ENCODE data around the gene KPNA3.
"Not testable (repeated sequence)": the region's sequence is repeated elsewhere in the genome, so short reads cannot be mapped to it uniquely, and the experiment has no call there.

The KPNA3 gene

GRCh38 chr13:49739498-49740187, 52.8 kb downstream of the KPNA3 start:
- no peak for DNase-seq

DNA sequence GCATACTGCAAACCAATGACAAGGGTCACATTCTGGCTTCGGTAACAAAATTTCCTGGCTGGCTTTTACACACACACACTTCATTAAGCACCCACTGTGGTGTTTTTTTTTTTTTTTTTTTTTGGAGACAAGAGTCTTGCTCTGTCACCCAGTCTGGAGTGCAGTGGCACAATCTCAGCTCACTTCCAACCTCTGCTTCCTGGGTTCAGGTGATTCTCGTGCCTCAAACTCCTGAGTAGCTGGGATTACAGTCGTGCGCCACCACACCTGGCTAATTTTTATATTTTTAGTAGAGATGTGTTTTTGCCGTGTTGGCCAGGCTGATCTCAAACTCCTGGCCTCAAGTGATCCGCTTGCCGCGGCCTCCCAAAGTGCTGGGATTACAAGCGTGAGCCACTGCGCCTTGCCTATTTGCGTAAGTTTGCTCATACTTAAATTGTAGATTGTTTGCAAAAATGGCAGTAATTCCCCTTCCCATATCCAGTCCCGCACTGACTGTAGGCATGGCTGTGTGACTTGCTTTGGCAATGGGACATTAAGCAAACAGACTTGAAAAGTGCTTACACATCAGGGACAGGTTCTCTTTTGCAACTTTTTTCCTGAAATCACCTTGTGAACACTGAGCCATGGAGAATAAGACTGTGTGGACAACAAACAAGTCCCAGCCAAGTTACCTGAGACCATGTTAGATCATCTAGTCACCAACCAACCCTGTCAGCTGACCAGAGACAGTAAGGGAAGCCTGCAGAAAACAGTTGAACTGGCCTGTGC, 59.1 kb downstream of the KPNA3 start:
- no peak for DNase-seq

DNA sequence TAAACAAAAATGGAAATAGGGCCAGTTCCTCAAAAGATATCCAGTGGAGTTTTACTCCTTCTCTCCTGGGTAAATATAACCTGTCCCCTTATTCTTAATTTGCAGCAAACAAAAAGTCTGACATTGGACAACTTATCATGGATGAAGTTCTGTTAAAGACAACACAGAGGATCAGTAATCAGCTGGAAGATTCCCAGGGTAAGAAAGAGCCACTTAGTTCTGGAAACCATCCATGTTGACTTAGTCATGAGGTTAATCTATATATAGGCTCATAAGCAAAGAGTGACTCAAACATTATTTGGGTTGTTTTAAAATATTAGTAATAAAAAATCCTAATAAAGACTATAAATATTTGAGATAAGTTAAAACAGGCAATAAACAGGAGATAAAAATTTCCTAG, 60.7 kb downstream of the KPNA3 start:
- DNase-seq = no peak

- no peak for DNase-seq
Measured at GRCh38 chr13:49716615-49717014, 75.9 kb downstream of the KPNA3 start.

- no peak for DNase-seq
Measured at GRCh38 chr13:49714757-49715156, 77.7 kb downstream of the KPNA3 start.

- no peak for DNase-seq
Measured at GRCh38 chr13:49711218-49711863, 81.1 kb downstream of the KPNA3 start.

DNA sequence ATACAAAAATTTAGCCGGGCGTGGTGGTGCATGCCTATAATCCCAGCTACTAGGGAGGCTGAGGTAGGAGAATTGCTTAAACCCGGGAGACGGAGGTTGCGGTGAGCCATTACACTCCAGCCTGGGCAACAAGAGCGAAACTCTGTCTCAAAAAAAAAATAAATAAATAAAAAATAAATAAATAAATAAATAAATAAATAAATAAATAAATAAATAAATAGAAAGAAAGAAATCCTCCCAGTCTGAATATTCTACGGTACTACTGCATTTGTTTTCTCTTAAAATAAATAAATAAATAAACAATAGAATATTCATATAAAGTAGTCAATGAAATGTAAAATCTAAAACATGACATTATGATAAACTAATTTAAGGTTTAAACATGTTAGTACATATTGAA, 88.2 kb downstream of the KPNA3 start:
- not testable (repeated sequence) for DNase-seq

- DNase-seq = no peak
Measured at GRCh38 chr13:49701491-49701890, 91.0 kb downstream of the KPNA3 start.

DNA sequence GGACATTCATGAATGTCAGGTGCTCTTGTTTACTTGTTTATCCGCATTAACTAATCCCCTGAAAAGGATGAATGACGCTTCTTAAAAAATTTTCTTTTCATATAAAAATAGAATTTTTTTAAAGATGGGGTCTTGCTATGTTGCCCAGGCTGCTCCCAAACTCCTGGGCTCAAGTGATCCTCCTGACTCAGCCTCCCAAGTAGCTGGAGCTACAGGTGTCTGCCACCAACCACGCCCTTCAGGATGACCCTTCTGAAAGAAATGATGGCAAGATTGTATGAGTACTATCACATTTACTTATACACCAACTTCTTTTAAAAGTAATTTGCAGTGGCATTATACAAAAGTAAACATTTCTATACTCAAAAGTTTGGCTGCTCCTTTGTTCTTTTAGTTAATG, 95.0 kb downstream of the KPNA3 start:
- no peak for DNase-seq

GRCh38 chr13:49694446-49694845, 98.0 kb downstream of the KPNA3 start:
- DNase-seq = no peak

DNA sequence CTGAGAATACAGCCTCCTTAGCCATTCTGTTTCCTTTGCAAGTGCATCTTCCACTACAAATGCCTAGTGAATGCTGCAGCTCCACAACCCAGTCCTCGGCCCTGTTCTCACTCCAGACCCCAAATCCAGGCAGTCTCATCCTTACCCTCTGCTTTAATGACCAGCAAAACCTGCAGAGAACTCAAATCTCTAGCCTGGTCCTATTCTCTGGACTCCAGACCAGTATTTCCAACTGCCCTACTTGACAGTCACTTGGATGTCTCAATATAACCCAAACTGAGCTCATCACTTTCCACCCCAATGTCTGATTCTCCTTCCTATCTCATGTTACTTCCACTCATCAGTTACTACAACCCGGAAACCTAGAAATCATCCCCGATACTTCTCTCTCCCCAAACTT, 98.6 kb downstream of the KPNA3 start:
- DNase-seq = no peak

DNA sequence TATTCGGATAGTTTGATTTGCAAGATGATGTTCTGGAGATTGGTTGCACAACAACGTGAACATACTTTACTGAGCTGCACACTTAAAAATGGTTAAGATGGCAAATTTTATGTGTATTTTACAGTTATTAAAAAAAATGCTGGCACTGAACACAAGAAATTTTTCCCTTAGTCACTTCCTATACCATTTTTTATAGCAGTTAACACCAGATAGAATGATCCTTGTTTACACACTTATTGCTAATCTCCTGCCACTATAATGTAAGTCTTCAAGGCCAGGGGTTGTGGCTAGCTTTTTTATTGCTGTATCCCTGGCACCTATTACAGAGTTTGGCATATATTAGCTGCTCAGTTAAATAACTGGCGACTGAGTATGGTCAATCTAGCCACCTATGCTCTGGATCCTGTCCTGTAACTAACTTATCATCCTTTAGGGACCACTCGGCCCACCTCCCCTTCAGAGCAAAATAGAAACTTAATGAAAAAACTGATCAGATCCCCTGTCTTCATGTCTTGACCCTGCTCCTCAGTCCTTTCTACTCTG, 99.2 kb downstream of the KPNA3 start:
- DNase-seq = no peak

DNA sequence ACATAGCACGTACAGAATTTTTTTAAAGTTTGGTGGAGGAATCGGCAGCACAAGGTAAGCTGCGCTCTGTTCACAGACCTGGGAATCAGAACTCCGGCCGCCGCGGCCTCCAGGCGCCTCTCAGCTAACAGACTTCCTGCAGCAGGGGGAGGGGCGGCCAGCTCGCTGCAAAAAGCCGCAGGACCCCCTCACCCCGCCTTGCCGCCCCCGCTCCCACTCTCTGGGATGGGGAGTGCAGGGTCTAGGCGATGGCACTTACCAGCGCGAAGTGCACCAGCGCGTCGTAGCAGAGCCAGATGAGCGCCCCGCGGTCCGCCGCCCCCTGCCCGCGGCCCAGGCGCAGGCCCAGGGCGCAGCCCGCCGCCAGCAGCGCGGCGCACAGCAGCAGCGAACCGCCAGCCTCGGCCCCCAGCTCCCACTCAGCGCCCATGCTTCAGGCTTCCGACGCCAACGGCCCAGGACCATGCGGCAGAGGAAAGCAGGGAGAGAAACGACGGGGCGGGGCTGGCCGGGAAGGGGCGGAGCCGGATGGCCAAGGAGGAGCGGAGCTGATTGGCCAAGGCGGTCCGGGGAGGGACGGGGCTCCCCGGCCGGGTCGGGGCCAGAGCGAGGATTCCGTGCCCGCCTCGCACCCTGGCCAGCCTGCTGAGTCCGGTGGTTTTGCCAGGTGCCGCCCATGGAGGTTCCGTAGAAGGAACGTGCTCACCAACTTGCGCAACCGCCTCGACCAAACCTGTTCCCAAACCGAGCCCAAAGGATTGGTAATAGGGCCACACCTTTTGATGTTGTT, 101.3 kb downstream of the KPNA3 start, which contains the start of gene EBPL:
TSS of gene EBPL (minus strand) at position 492 of the 790 bp plus-strand sequence. CDS start at position 430, 62 bp downstream.
- peak; percentile 75 for DNase-seq

GRCh38 chr13:49690133-49690994, 102.1 kb downstream of the KPNA3 start:
- DNase-seq = no peak

- no peak for DNase-seq
Measured at GRCh38 chr13:49683489-49683888, 109.0 kb downstream of the KPNA3 start.

DNA sequence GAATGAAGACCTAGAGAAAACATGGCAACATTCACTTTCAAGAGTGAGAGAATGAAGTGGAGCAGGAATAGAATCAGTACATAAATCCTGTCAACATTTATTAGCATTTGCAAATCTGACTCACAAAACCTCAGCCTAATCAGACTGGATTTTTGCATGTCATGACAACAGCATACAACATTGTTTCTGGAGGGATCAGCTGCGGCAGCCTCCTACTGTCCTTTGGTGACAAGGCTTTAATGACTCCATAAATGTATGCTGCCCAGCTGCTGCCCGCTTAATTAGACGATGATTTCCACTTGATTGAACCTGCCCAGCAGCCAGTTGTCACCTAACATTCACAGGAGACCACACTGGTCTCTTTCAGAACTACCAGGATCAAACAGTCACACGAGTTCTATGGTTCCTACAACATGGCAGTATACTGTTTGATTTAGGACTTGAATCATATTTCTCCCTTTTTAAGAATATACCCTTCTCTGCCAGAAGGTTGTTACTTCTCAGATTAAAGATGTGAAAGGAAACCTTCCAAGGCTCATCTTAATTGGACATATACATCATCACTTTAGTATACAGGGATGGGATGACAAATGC, 110.5 kb downstream of the KPNA3 start:
- peak; percentile 80 for DNase-seq

- no peak for DNase-seq
Measured at GRCh38 chr13:49679246-49679645, 113.2 kb downstream of the KPNA3 start.

DNA sequence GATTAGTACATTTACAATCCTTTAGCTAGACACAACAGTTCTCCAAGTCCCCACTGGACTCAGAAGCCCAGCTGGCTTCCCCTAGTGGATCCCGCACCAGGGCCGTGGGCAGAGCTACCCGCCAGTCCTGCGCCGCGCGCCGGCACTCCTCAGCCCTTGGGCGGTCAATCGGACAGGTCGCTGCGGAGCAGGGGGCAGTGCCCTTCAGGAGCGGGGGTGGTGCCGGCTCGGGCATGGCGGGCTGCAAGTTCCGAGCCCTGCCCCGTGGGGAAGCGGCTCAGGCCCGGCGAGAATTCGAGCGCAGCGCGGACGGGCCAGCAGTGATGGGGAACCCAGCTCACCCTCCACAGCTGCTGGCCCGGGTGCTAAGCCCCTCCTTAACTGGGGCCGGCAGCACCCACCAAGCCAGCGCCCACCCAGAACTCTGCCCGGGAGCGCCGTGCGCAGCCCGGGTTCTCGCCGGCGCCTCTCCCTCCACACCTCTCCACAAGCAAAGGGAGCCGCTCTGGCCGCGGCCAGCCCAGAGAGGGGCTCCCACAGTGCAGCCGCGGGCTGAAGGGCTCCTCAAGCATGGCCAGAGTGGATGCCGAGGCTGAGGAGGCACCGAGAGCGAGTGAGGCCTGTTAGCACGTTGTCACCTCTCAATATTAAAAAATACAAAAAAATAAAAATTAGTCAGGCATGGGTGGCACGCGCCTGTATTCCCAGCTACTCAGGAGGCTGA, 114.1 kb downstream of the KPNA3 start:
- no peak for DNase-seq

DNA sequence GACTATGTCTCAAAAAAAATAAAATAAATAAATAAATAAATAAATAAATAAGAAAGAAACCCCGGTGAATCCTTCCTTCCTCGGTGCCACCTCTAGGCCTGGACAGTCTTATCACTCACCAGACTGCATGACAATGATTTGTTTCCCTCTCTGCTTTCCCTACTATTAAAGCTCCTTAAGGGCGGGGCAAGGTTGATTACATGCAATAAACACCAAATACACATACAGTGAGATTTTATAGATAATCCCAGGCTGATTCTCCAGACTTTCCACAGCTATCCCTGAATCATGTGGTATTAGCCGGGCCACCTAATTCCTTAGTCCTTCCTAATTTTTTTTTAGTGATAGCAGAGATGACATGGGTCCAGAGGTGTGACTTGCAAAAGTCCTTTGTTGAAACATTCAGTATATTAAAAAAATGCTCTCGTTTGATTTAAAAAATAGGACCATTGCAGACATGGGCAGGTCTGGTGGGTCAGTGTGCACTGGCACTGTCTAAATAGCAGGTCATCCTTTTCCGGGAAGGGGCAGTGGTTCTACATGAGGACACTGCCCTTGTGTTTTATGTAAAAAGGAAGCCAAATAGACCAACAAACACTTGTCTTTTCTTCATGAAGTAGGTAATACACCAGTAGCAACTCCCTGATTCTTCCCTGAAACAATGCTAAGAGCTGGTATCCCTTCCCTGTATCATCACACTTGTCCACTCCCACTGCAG, 115.7 kb downstream of the KPNA3 start:
- no peak for DNase-seq

GRCh38 chr13:49670828-49671227, 121.7 kb downstream of the KPNA3 start:
- no peak for DNase-seq
